Mucosa of descending colon (tissue), 3 donors: ENCODE results near the gene ANKS4B. TPM values are rescaled to one million over a fixed set of nuclear protein-coding genes. Genes with fewer than 3 reads are reported as not detected.
A peak's percentile ranks its signal among the peaks of the same experiment; 100 is the strongest.

Experiments
- ATAC-seq: fragments of 200-7000 bp; cut with Tn5 transposase; one replicate; pipeline ENCODE4 v1.9.1; 2020; ENCODE audit warnings: mild to moderate bottlenecking, moderate library complexity
- DNase-seq, 3 donors: peaks; one replicate each; pipeline ENCODE4 v3.0.0-alpha.2; 2020
- H3K36me3 ChIP-seq: fragments of 200-600 bp; one replicate; pipeline ENCODE4 v1.8.0; 2021; ENCODE audit warnings: low read depth, mild to moderate bottlenecking
- H3K4me1 ChIP-seq: fragments of 200-600 bp; one replicate; pipeline ENCODE4 v1.8.0; 2021; ENCODE audit warnings: low read depth, mild to moderate bottlenecking
- H3K4me3 ChIP-seq: fragments of 200-600 bp; one replicate; pipeline ENCODE4 v1.8.0; 2021; ENCODE audit warnings: mild to moderate bottlenecking
- H3K9me3 ChIP-seq: fragments of 200-600 bp; one replicate; pipeline ENCODE4 v1.8.0; 2021; ENCODE audit warnings: mild to moderate bottlenecking
- CTCF ChIP-seq: fragments of 200-600 bp; IDR thresholded peaks from one replicate; pipeline ENCODE4 v1.8.0; 2022; ENCODE audit warnings: antibody characterized with exemption, mild to moderate bottlenecking
- intact Hi-C, 2 donors: fragments of 100-400 bp; cut with DNase I in 1 of 2; cut with micrococcal nuclease in 1 of 2; formaldehyde crosslinking; loops; one replicate each; pipeline versions ENCODE4 v1.11.0 to v1.11.1; 2022; cut with DNase I, micrococcal nuclease
- total RNA-seq, 3 donors: library from RNA; stranded (reverse); fragmentation: NEBNext Ultra II Directional in 2 of 3; extraction: Animal tissue kit (Norgen Biotek cat#: 25700) in 2 of 3; gene quantifications; one replicate each; pipeline versions ENCODE4 v1.2.1 to v1.2.4, GENCODE V29; 2021 to 2023
- donor health status: DM: no; HTN: no; CAD: no; lungs with moderate emphysema.
- donor health status: DM: no; HTN: no; CAD: no.
- donor health status: DM: no; HTN: yes; CAD: no.

ANKS4B gene
- total RNA-seq, 3 donors from 2014 or later = 20.9 to 55.3 (median 46.2) TPM

- H3K4me1 ChIP-seq = peaks cover 6% of the 10 kb centered on the region
- ATAC-seq = peak; percentile 99
- peak; percentile 79 for TF ChIP-seq CTCF
- no peak within 1 kb of the TSS for H3K4me3 ChIP-seq
- DNase-seq = peak; percentile 83 to 87 (median 87)
- no peaks in the 10 kb centered on the region for H3K36me3 ChIP-seq
- intact Hi-C loops = no loop called here
- no peaks in the 10 kb centered on the region for H3K9me3 ChIP-seq
Measured at GRCh38 chr16:21277927-21278706, 44.6 kb downstream of the ANKS4B start, which contains the start of gene CRYM. CRYM (minus strand) TSS chr16:21278290; CDS start chr16:21278251, 39 bp downstream.

- Histone ChIP-seq H3K4me1 (peaks cover 6% of the 10 kb centered on the region), H3K4me3 (no peak overlapping the region), H3K9me3 (no peaks in the 10 kb centered on the region), H3K36me3 (no peaks in the 10 kb centered on the region)
- intact Hi-C loops = no loop called here
- ATAC-seq (no peak), DNase-seq (no peak)
- no peak for TF ChIP-seq CTCF
Measured at GRCh38 chr16:21279501-21279900, 46.0 kb downstream of the ANKS4B start.

- Histone ChIP-seq H3K9me3 (no peaks in the 10 kb centered on the region), H3K36me3 (no peaks in the 10 kb centered on the region), H3K4me3 (no peak overlapping the region), H3K4me1 (peaks cover 6% of the 10 kb centered on the region)
- intact Hi-C loops = no loop called here
- ATAC-seq (no peak), DNase-seq (no peak)
- TF ChIP-seq CTCF = no peak
Measured at GRCh38 chr16:21281698-21282389, 48.3 kb downstream of the ANKS4B start.

- Histone ChIP-seq H3K4me3 (no peak overlapping the region), H3K36me3 (no peaks in the 10 kb centered on the region), H3K9me3 (no peaks in the 10 kb centered on the region), H3K4me1 (no peaks in the 10 kb centered on the region)
- peak; percentile 69 for TF ChIP-seq CTCF
- peak; percentile 88 for ATAC-seq
- intact Hi-C loops = no loop called here
- DNase-seq = peak; percentile 50 to 77 (median 62)
Measured at GRCh38 chr16:21283521-21284289, 50.2 kb downstream of the ANKS4B start.

GRCh38 chr16:21284414-21284813 lies 50.9 kb downstream of the ANKS4B start:
- intact Hi-C loops = no loop called here
- no peak for ATAC-seq
- Histone ChIP-seq H3K9me3 (peaks cover 2% of the 10 kb centered on the region), H3K4me3 (no peak overlapping the region), H3K4me1 (no peaks in the 10 kb centered on the region), H3K36me3 (no peaks in the 10 kb centered on the region)
- TF ChIP-seq CTCF = no peak
- no peak for DNase-seq
